H9 (cell line): Measurements from ENCODE around the gene PHACTR1. TPM values are rescaled to one million over a fixed set of nuclear protein-coding genes. Genes with fewer than 3 reads are reported as not detected.

Source experiments
- DNase-seq: peaks from one replicate; pipeline ENCODE4 v3.0.0-alpha.2; 2017
- H2AFZ ChIP-seq: one replicate; pipeline ENCODE4 v1.6.1; 2013; ENCODE audit warnings: mild to moderate bottlenecking, low read length, control low read depth, moderate library complexity
- H2AK5ac ChIP-seq: 2 replicates; pipeline ENCODE4 v1.6.1; 2013; ENCODE audit warnings: low read length, control low read depth, mixed read lengths; ENCODE audit not compliant: insufficient read length
- H2BK120ac ChIP-seq: one replicate; pipeline ENCODE4 v1.6.1; 2013; ENCODE audit warnings: low read depth, mild to moderate bottlenecking, low read length, control low read depth, inconsistent platforms; ENCODE audit not compliant: poor library complexity, severe bottlenecking
- H2BK12ac ChIP-seq: 2 replicates; pipeline ENCODE4 v1.6.1; 2013; ENCODE audit warnings: low read length, control low read depth, mixed read lengths, low read depth; ENCODE audit not compliant: insufficient read length
- H2BK15ac ChIP-seq: 2 replicates; pipeline ENCODE4 v1.6.1; 2013; ENCODE audit warnings: low read depth, low read length, control low read depth
- H2BK20ac ChIP-seq: one replicate; pipeline ENCODE4 v1.6.1; 2013; ENCODE audit warnings: low read depth, mild to moderate bottlenecking, low read length, control low read depth, inconsistent platforms; ENCODE audit not compliant: poor library complexity, severe bottlenecking
- H2BK5ac ChIP-seq: 2 replicates; pipeline ENCODE4 v1.6.1; 2013; ENCODE audit warnings: low read length, control low read depth, mixed read lengths; ENCODE audit not compliant: insufficient read length
- H3K14ac ChIP-seq: 2 replicates; pipeline ENCODE4 v1.6.1; 2013; ENCODE audit warnings: low read length, control low read depth; ENCODE audit not compliant: insufficient read depth
- H3K18ac ChIP-seq: 2 replicates; pipeline ENCODE4 v1.6.1; 2013; ENCODE audit warnings: low read depth, mild to moderate bottlenecking, mixed read lengths, low read length, control low read depth; ENCODE audit not compliant: insufficient read length
- H3K23ac ChIP-seq: 2 replicates; pipeline ENCODE4 v1.6.1; 2013; ENCODE audit warnings: low read length, control low read depth, mixed read lengths, low read depth; ENCODE audit not compliant: insufficient read length
- H3K23me2 ChIP-seq: 2 replicates; pipeline ENCODE4 v1.6.1; 2013; ENCODE audit warnings: low read depth, mild to moderate bottlenecking, mixed read lengths, low read length, control low read depth; ENCODE audit not compliant: insufficient read length, poor library complexity, severe bottlenecking
- H3K27ac ChIP-seq: 2 replicates; pipeline ENCODE4 v1.5.1; 2013; ENCODE audit warnings: low read length, control low read depth, mixed read lengths, low read depth; ENCODE audit not compliant: insufficient read length
- H3K27me3 ChIP-seq: 2 replicates; pipeline ENCODE4 v1.6.1; 2013; ENCODE audit warnings: low read length, control low read depth, inconsistent platforms; ENCODE audit not compliant: insufficient read depth
- H3K4ac ChIP-seq: 2 replicates; pipeline ENCODE4 v1.6.1; 2013; ENCODE audit warnings: low read depth, mild to moderate bottlenecking, control low read depth, inconsistent platforms, low read length, moderate library complexity
- H3K4me1 ChIP-seq: 2 replicates; pipeline ENCODE4 v1.6.1; 2013; ENCODE audit warnings: low read length, control low read depth, inconsistent platforms; ENCODE audit not compliant: insufficient read depth
- H3K4me2 ChIP-seq: 2 replicates; pipeline ENCODE4 v1.6.1; 2013; ENCODE audit warnings: low read length, control low read depth, mixed read lengths; ENCODE audit not compliant: insufficient read length, insufficient read depth
- H3K56ac ChIP-seq: 2 replicates; pipeline ENCODE4 v1.6.1; 2013; ENCODE audit warnings: low read depth, mild to moderate bottlenecking, mixed read lengths, low read length, control low read depth; ENCODE audit not compliant: insufficient read length
- H3K79me1 ChIP-seq: 2 replicates; pipeline ENCODE4 v1.6.1; 2013; ENCODE audit warnings: low read depth, mild to moderate bottlenecking, moderate library complexity, low read length, control low read depth, inconsistent platforms; ENCODE audit not compliant: insufficient read depth, poor library complexity, severe bottlenecking
- H3K79me2 ChIP-seq: 2 replicates; pipeline ENCODE4 v1.6.1; 2013; ENCODE audit warnings: low read length, control low read depth, inconsistent platforms; ENCODE audit not compliant: insufficient read depth
- H3K9ac ChIP-seq: 2 replicates; pipeline ENCODE4 v1.6.1; 2013; ENCODE audit warnings: low read length, control low read depth, mixed read lengths; ENCODE audit not compliant: insufficient read length; ENCODE audit errors: extremely low read depth
- H3K9me3 ChIP-seq: one replicate; pipeline ENCODE4 v1.6.1; 2013; ENCODE audit warnings: low read depth, low read length, inconsistent platforms; ENCODE audit not compliant: control insufficient read depth
- H3T11ph ChIP-seq: one replicate; pipeline ENCODE4 v1.6.1; 2013; ENCODE audit warnings: mild to moderate bottlenecking, low read length, control low read depth, inconsistent platforms
- H4K20me1 ChIP-seq: one replicate; pipeline ENCODE4 v1.6.1; 2013; ENCODE audit not compliant: control insufficient read depth, insufficient read length, insufficient read depth
- H4K5ac ChIP-seq: 2 replicates; pipeline ENCODE4 v1.6.1; 2013; ENCODE audit warnings: low read depth, mild to moderate bottlenecking, mixed read lengths, low read length, control low read depth; ENCODE audit not compliant: insufficient read length
- H4K8ac ChIP-seq: replicated peaks from 2 replicates; pipeline ENCODE4 v1.6.1; 2013; ENCODE audit warnings: low read length, control low read depth, mixed read lengths, low read depth; ENCODE audit not compliant: insufficient read length
- H4K91ac ChIP-seq: 2 replicates; pipeline ENCODE4 v1.6.1; 2013; ENCODE audit warnings: low read depth, mild to moderate bottlenecking, moderate library complexity, mixed read lengths, low read length, control low read depth; ENCODE audit not compliant: insufficient read length
- H3K27ac Mint-ChIP-seq, 3 experiments: 2 replicates in 2 of 3; 3 replicates in 1 of 3; pipeline ENCODE4 v1.8.0; 2020 to 2021; ENCODE audit warnings: mixed read lengths in 3 of 3, mild to moderate bottlenecking in 1 of 3, moderate library complexity in 1 of 3
- H3K27me3 Mint-ChIP-seq: 2 replicates; pipeline ENCODE4 v1.8.0; 2021; ENCODE audit warnings: low read depth, mild to moderate bottlenecking, moderate library complexity, mixed read lengths
- H3K36me3 Mint-ChIP-seq, 3 experiments: 2 replicates in 2 of 3; 3 replicates in 1 of 3; pipeline ENCODE4 v1.8.0; 2020 to 2021; ENCODE audit warnings: low read depth in 3 of 3, mixed read lengths in 3 of 3; ENCODE audit not compliant: insufficient read depth in 1 of 3
- H3K4me1 Mint-ChIP-seq, 2 experiments: 2 replicates each; pipeline ENCODE4 v1.8.0; 2020; ENCODE audit warnings: mixed read lengths in 2 of 2
- H3K4me3 Mint-ChIP-seq, 2 experiments: 2 replicates in 1 of 2; 3 replicates in 1 of 2; pipeline ENCODE4 v1.8.0; 2020 to 2021; ENCODE audit warnings: mild to moderate bottlenecking in 2 of 2, mixed read lengths in 2 of 2, moderate library complexity in 1 of 2
- H3K9me3 Mint-ChIP-seq, 2 experiments: 2 replicates in 1 of 2; 3 replicates in 1 of 2; pipeline ENCODE4 v1.8.0; 2020; ENCODE audit warnings: mild to moderate bottlenecking in 2 of 2, mixed read lengths in 2 of 2, moderate library complexity in 1 of 2
- CTCF ChIP-seq: fragments of 200-600 bp; sonication (generic); conservative IDR thresholded peaks from 3 replicates; pipeline ENCODE4 v1.8.0; 2021; ENCODE audit warnings: antibody characterized with exemption, mild to moderate bottlenecking
- WGBS: extraction: QIAGEN DNeasy Blood & Tissue Kit; methylation state at CpG from one replicate; pipeline ENCODE4 v1.1.7; 2013; ENCODE audit warnings: missing lambda C conversion rate, low lambda C conversion rate, mixed read lengths; ENCODE audit not compliant: insufficient read length; ENCODE audit errors: extremely low coverage; 5-methylcytosine and 5-hydroxymethylcytosine counted together
- total RNA-seq: library from RNA; stranded (reverse); gene quantifications from 2 replicates; pipeline ENCODE4 v1.2.1, GENCODE V29; 2021

The PHACTR1 gene
- total RNA-seq, 1 experiment from 2014 or later: 15.9 TPM

- Histone ChIP-seq H2AFZ (no peak overlapping the region), H3K4ac (no peak overlapping the region), H3K4me1 (no peaks in the 10 kb centered on the region), H2BK5ac (no peak overlapping the region), H3K23me2 (no peaks in the 10 kb centered on the region), H3K18ac (no peak overlapping the region), H3K27me3 (no peaks in the 10 kb centered on the region), H3T11ph (no peak overlapping the region), H4K20me1 (peaks cover 3% of the 10 kb centered on the region), H2BK15ac (no peak overlapping the region), H4K8ac (no peak overlapping the region), H3K9me3 (peaks cover 16% of the 10 kb centered on the region), H3K27ac (no peak overlapping the region), H3K14ac (no peak overlapping the region; the same call in 1 of the 2 replicates), H3K23ac (no peak overlapping the region), H4K5ac (no peak overlapping the region), H2BK20ac (no peak overlapping the region), H4K91ac (no peak overlapping the region), H2AK5ac (no peak overlapping the region), H2BK12ac (no peak overlapping the region), H3K56ac (no peak overlapping the region), H3K9ac (no peak overlapping the region), H3K79me1 (no peaks in the 10 kb centered on the region), H3K79me2 (no peaks in the 10 kb centered on the region), H3K4me2 (no peak overlapping the region), H2BK120ac (no peak overlapping the region)
- peaks cover 5 to 10% of the 10 kb centered on the region in 2 experiments for H3K4me1 Mint-ChIP-seq
- WGBS: no CpG with 5 or more reads among the region's 14 CpGs
- H3K9me3 Mint-ChIP-seq: peaks cover 22 to 23% of the 10 kb centered on the region in 2 experiments
- no peaks in the 10 kb centered on the region for H3K27me3 Mint-ChIP-seq
- no peak for DNase-seq
- TF ChIP-seq CTCF: no peak
- H3K27ac Mint-ChIP-seq: 0 out of 7 replicates have a peak overlapping the region, but pooled peaks of 1 of the 3 experiments have one; percentile 37
- no peak overlapping the region; a peak in 1 of 5 replicates for H3K4me3 Mint-ChIP-seq
- peaks cover 25 to 39% (median 27%) of the 10 kb centered on the region in 3 experiments for H3K36me3 Mint-ChIP-seq
Observed at GRCh38 chr6:13283331-13283730, 566.8 kb downstream of the PHACTR1 start.
